NCI-H2029 treated with DMSO at 0.1 percent for 48 hours (cell line): ENCODE results near the gene KIF1A.

ENCODE experiments used
- DNase-seq: peaks from one replicate; lab custom pipeline; 2025; lab: John Stamatoyannopoulos, UW

The KIF1A gene

DNA sequence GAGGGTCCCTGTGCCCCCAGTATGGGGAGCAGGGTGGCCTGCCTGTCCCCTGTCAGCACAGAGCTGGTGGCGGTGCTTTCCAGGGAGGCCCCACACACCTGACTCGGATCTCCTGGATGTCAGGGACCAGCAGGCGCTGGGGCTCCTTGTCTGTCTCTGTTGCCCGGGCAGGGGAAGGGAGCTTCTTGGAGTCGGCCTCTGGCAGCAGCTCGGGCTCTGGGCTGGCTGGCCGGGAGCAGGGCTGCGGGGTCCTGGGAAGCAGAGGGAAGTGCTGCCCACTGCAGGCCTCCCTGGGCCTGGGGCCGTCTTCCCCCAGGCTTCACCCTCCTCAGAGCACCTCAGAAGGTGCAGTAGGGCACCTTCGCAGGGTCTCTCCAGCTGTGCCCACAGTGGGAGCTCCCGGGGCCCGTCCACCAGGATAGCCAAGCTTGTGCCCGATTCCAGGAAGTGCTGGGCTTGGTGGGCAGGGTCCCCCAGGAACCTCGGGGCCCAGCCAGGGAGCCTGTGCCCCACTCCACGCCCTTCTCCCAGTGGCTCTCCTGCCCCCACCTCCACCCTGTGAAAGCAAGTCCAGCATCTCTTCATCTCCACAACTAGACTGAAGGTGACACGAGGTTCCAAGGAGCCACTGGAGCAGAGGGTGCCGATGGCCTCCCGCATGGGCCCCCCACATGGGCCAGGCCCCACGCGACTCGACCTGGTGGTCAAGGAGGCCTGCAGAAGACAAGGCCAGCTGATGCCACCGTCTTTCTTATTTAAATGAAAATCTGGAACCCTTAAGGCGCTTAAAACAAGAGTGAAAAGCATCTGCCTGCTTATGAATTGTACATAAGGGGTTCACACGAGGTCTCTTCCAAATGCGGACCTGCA, 100.1 kb downstream of the KIF1A start:
- DNase-seq, result no peak

DNA sequence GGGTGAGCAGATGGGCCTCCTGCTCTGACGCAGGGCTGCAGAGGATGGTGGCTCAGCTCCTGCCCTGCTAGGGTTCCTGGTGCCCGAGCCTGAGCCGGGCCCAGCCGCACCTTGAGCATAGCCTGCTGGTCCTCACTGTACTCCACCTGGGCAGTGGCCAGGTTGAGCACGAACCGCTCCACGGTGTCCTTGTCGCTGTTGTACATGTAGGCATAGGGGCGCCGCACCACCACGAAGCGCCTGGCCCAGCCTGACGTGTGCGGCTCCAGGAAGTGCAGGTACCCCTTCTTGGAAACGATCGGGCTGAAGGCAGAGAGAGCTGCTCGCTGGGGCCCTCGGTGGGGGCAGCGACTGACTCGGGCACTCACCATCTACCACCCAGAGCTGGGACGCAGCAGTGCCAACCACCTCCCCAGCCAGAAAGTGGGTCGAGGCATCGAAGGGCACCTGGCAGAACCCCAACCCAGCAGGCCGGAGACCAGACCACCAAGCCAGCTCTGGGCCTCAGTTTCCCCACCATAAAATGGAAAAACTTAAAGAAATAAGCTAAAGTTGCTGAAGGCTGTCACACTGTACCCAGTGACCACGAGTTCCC, 101.0 kb downstream of the KIF1A start:
- DNase-seq, result no peak

DNA sequence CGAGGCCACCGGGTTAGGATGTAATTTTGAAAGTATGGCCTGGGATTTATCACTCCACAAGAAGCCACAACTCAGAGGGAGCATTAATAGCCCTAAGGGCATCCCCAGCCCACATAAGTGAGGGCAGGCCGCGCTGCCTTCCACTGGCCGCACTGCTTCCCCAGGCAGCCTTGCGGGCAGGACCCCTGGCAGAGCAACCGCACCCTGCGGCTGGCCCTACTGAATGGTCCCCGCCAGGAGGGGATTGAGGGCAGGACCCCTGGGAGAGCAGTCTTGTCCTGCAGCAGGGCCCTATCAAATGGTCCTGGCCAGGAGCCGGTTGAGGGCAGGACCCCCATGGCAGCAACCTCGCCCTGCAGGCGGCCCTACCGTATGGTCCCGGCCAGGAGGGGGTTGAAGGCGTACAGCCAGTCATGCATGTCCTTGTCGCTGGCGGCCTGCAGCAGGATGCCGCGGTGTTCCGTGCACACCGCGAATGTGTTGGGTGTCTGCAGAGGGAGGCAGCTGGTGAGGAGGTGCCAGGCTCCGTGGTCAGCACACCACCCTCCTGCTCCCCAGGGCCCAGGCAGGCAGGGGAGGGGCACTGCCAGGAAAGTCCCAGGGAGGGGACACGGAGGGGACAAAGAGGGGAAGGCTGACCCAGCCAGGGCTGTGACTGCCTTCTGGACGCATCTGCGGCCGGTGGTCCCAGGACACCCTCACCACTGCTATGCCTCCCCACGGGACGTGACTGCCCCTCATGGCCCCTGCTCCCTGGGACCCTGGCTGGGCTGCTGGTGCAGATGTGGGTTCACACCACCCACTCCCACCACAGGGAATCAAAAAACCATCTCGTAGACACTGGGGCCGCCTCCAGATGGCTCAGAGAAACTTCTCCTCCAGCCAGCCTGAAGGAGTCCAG, 102.1 kb downstream of the KIF1A start:
- no peak for DNase-seq

DNA sequence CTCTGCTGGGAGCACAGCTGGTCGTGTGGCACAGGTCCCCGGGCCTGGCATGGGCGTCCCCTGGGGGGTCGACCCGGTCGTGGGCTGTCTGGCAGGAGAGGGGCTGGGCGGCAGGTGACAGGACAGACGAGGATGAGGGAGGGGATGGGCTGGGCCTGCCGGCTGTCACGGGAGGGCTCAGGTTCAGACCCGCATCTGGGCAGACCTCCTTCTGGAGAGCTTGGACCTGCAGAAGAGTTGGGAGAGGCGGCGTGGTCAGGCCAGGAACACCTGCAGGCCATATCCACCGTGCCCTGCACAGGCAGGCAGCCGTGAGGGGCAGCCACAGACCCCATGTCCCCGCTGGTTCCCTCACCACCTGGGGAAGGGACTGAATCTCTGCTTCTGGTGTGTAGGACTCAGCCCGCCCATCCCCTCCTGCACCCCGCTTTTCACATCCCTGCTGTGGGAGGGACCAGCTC, 102.8 kb downstream of the KIF1A start:
- no peak for DNase-seq

DNA sequence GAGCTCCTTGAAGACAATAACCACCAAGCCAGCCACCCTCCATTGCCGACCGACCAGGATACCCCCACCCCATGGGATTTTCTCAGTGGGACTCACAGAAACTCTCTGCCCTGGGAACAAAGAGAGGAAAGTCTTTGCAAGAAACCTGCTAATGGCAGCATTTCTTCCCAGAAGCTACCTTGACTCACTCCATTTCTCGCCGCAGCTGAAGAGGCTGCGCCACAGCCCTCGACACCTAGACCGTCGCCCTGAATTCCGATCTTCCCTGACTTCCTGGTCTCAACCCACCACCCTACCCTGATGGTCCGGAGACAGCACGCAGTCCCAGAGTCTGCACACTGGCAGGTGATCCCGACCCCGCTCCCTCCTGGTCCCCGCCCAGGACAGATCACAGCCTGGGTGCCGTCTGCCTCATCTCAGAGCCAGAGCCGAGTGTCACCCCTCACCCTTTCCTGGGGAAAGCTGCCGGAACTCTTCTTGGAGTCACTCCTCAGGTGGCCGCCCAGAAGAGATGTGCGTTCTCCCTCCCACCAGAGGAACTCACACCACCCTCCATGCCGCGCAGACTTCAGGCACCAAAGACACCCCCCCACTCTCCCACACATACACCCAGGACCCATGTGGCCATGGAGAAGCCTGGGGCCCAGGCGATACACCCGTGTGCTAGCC, 103.8 kb downstream of the KIF1A start:
- DNase-seq, result no peak

DNA sequence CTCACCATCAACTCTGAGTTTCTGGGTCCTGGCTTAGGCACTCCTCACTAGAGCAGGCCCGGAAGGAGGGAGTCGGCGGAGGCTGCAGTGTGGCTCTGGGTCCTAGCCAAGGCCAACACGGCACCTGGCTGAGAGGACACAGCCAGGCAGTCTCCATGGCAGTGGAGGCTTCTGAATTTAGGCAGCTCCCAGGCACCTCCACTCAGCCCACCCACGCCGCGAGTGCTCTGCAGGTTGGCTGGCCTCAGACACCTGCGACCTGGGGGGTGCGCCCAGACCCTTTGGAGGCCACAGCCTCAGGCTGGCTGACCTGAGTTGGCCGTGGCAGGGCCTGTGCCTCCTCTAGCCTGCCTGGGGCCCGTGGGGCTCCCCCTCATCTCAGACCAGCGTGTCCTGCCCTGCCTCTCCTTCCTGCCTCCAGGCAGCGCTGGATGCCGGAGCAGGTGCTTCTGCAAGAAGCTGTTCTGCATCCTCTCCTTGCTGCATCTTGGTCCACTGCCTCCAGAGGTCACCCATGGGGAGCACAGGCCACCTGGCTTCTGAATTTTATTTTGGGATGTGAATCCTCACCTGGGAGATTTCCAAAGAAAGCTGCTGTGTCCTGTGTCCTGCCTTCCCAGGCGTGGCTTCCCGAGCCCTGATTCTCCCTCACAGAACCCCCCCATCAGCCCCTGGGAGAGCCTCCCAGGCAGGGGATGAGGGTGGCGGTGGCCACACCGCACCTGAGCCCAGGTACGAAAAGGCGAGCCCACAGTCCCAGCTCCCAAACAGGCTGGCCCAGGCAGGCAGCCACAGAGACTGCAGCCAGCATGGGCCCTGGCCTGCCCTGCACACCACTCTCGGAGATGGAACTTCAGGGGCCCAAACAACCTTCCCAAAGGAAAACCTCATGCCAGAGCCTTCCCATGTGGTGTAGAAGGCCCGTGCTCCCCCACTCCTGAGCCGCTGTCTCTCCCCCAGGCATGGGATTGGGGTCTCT, 105.0 kb downstream of the KIF1A start:
- DNase-seq, result no peak

DNA sequence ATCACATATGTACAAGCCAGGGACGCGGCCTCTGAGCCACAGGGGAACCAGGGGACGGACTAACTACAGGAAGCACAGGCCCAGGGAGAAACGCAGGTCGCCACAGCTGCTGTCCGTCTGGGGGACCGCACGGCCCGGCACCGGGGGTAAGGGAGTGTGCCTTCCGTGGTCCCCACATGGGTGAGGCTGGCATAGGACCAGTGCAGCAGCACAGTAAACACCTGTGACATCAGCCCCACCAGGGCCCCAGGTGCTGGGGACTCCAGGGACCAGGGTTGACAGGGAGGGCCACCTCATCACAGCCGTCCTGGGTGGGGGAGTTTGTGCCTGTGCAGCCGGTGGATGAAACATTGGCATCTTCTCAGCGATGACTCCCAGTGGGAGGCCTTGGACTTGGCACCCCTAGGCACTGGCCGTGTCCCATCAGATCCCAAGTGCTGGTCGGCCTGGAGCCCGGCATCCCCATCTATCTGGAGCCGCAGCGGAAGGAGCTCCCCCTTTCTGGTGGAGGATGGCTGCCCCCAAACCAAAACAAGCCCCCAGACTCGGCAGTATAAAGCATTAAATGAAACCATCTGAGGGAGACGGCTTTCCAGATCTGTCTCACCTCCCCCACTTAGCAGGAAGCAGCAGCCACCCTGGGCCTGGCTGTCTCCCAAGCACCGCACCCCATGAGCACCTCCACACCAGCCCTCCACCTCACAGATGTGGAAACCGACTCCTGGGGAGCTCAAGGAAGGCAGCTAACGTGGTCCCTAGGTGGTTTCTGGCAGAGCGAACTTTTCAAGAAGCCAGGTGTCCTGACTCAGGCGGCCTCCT, 105.9 kb downstream of the KIF1A start:
- DNase-seq, result no peak

DNA sequence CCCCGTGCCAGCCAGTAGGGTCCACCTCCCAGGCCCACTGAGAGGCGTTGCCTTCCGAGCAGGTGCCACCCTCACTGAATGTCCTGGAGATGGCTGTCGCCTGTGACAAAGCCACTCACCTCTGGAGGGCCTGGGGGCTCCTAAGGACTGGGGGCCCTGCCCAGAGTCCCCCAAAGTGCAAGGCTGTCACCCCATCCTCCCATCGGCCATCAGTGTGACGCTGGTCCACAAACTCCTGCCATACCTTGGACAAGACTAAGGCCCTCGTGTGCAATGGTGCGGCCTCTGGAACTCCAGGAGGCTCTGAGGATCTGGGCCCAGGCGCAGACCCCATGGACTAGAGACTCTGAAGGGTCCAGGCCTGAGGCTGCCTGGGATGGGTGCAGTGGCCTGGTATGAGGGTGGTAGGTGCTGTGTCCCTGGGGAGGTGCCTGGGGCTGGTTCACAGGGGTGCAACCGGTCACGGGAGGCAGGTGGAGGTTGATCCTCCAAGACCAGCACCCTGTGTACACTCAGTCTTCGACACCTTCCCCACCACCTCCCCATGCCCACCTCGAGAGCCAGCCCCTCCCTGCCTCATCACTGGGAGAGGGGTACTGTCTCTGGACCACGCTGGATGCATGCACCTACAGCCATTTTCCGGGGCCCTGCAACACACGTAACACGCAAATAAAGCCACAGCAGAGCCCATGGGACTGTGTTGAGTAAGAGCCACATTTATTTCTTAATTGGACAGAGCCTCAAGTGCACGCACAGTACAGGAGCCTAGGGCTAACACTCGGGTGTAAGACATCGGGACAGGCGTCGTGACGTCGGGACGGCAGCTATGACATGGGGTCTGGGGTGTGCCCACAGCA, 106.7 kb downstream of the KIF1A start:
- no peak for DNase-seq

DNA sequence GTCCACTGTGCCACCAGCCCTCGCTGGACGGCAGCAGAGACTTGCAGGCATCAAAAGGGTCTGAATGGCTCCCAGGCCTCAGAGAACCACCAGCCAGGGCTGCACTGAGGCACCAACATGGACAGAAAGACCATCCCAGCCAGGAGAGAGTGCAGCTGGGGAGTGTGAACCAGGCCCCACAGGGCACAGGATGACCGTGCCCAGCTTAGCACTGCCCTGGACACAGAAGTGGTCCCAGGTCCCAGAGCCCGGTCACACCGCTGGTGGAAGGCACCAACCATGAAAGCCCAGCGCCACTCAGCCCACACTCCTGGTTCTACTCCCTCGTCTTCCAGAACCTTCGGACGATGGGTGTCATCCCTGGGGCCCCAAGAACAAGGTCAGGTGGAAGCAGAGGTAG, 107.9 kb downstream of the KIF1A start:
- DNase-seq, result no peak

DNA sequence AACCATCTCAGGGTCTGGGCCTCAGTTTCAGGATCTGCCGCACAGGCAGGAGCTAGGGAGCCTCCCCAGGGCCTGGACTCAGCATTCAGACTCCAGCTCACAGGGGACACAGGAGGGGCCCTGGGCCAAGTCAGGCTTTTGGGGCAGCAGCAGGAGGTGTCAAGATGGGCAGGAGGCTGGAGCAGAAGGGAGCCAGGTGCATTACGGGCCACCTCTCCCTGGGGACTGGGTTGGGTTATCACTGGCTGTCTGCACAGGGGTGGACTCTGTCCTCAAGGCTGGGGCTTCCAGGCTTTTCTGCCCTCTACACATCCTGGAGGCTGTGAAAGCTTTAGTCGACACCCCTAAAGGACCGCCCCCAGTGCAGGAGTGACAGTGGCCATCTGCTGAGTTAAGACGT, 108.3 kb downstream of the KIF1A start:
- DNase-seq, result no peak

DNA sequence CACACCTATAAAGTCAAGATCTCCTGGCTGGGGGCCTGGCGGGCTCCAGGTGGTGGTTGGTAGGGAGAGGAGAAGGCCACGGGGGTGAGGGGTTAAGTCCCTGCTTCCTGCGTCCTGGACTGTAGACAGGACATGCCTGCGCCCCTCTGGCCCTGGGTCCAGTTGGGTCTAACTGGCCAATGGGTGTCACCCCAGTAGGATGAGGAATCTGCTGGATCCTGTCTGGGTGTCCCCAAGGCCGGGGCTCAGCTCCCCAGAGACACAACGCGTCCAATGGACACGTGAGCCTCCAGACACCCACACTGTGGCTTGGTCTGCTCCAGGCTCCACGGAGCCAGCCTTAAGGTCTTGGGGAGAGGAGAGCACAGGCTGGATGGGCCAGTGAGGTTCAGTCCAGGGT, 108.7 kb downstream of the KIF1A start:
- DNase-seq, result no peak

DNA sequence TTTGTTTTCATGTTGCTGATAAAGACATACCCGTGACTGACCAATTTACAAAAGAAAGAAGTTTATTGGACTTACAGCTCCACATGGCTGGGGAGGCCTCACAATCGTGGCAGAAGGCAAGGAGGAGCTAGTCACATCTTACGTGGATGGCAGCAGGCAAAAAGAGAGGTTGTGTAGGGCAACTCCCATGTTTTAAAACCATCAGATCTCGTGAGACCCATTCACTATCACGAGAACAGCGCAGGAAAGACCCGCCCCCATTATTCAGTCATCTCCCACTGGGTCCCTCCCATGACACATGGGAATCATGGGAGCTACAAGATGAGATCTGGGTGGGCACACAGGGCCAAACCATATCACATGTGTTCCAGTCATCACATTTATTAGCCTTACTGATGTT, 111.6 kb downstream of the KIF1A start:
- no peak for DNase-seq

DNA sequence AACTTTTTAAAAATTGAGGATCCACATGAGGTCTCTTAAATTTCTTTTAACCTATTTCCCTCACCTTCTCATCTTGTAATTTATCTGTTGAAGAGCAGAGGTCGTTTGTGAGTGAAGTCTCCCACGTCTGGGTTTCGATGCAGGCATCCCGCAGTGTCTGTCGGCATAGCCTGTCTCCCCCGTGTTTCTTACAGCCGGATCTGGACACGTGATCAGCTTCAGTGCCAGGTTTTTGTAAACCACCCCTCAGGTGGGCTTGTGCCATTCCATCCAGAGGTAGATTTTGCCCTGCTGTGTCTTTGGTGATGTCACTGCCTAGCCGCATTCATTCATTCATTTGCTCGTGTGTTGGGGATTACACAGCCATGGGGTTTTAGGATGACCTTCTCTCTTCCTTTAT, 112.2 kb downstream of the KIF1A start:
- DNase-seq, result no peak

DNA sequence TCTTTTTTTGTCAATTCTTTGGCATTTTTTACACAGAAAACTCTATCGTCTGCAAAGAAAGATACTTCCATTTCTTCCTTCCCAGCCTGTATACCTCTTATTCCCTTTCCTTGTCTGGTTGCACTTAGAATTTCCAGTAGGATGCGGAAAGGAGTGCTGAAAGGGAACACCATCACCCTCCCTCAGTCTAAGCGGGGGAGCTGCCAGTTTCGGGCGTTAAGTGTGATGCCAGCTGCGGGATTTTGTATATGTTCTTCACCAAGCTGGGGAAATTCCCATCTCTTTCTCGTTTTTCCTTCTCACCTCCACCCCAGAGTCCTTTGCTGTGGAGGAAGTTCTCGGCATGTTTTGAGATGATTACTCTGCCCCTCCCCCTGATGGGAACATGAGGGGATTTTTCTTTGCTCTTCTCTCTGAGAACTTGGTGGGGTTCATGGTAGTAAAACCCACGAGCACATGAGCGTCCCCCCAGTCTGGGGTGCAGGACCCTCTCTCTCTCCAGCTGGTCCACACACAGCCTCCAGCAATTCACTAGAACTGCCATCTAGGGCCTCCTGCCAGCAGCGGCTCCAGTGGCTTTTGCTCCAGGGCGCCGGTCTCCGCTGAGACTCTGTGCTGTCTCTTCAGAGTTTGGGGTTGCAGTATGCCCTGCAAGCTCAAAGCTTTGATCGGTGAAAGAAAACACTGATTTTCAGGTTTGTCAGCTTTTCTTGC, 112.8 kb downstream of the KIF1A start:
- no peak for DNase-seq

DNA sequence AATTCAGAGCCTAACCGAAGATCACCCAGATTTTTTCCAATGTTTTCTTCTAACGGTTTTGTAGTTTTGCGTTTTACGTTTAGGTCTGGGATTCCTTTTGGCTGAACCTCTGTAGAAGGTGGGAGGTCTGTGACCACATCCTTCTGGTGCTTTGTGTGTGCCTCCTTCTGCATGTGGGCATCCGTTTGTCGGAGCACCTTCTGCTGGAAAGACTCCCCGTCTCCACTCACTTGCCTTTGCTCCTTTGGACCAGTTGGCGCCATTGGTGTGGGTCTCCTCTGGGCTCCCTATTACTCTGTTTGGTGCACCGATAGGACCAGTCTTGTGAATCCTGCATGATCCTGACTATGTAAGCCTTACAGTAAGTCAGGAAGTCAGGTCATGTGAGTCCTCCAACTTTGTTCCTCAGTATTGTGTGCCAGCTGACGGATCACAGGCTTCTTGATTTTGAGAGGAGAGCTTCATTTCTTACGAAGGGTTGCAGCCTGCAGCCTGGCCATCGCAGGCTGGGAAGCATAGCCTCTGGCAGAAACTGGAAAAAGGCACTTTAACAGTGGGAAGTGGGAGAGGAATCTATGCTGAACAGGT, 114.7 kb downstream of the KIF1A start:
- no peak for DNase-seq

DNA sequence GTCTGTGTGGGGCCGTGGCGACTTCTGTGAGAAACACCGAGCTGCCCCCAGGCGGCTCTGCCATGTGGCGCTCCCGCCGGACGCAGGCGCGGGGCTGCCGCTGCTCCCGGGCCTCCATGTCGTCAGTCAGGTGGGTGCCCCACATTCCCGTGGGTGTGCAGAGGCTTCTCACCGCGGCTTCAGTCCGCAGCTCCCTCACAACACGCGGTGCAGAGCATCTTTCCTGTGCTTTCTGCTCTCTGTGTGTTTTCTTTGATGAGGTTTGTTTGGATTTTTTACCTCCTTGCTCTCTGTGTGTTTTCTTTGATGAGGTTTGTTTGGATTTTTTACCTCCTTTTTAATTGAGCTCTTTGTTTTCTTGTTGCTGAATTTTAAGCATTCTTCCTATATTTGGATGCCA, 115.4 kb downstream of the KIF1A start:
- no peak for DNase-seq

DNA sequence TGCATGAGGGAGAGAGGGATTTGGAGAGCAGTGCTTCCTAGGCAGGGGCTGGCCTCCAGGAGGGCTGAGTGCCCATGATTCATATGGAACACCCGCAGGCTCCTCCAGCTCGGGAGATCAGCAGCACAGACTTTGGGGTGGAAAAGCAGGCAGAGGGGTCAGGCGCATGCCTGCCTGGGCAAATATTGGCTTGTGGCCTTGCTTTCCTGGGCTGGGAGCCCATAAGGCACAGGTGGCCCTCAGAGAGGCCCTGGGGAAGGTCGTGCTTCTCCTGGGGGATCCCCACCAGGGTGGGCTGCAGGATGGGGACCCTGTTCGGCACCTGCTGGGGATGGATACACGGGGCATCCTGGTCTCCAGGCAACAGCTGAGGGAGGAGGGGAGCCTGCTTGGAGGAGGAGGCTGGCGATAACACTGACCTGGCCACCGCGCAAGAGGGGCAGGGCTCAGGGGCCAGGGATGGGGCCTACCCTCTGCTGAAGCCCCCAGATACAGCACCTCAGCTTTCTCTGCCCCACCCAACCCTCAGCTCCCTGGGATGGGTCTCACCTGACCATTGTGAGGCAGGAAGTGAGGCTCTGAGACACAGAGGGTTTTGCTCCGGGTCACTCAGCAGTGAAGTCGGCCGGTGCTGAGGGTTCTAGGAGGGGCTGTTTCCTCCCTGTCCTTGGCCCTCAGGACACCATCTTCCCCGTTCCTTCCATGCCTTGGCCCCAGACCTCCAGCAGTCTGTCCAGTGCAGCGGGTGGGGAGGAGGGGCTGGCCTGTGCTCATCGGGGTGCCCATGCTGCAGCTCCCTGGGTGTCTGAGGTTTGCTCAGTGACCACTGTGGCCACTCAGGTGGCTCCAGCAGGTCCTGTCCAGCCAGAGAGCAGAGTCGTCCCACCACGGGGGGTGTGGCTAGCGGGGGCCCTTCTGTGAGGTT, 116.3 kb downstream of the KIF1A start:
- no peak for DNase-seq
